ENCODE results near the gene BET1L. TPM values are rescaled to one million over a fixed set of nuclear protein-coding genes. Genes with fewer than 3 reads are reported as not detected.

BET1L gene
- total and polyA plus RNA-seq, 2 donors (not counting 1 experiment from before 2014, with no cell fraction given): 21.1 to 70.2 TPM

- Histone ChIP-seq H3K9me3 (ENCODE audit: control insufficient read depth, insufficient read depth, low read depth, low read length) (no peaks in the 10 kb centered on the region), H3K36me3 (ENCODE audit: control insufficient read depth, insufficient read depth, low read length) (peaks cover 17% of the 10 kb centered on the region), H3K4me1 (ENCODE audit: control insufficient read depth, extremely low read depth, insufficient read depth, low read length) (peaks cover 10% of the 10 kb centered on the region), H3K27me3 (ENCODE audit: control insufficient read depth, insufficient read depth, low read length) (no peaks in the 10 kb centered on the region), H2AFZ (ENCODE audit: low read length) (no peak overlapping the region), H4K20me1 (ENCODE audit: control insufficient read depth, extremely low read depth, insufficient read depth, low read length) (no peaks in the 10 kb centered on the region), H3K9ac (ENCODE audit: insufficient read depth, low read length) (no peak overlapping the region), H3K4me3 (replicated peaks in 1 of 4; ENCODE audit: control extremely low read depth in 1 of 4, insufficient read depth in 1 of 4, low read depth in 3 of 4, low read length in 4 of 4) (no peak overlapping the region), H3K27ac (ENCODE audit: insufficient read depth, low read length) (no peak overlapping the region), H3K4me2 (ENCODE audit: extremely low read depth, insufficient read depth, low read length) (no peak overlapping the region), H3K79me2 (ENCODE audit: control insufficient read depth, insufficient read depth, low read length) (no peaks in the 10 kb centered on the region)
- no peak for DNase-seq (ENCODE audit: low read depth in 2 of 2)
- TF ChIP-seq, protein P1, sequence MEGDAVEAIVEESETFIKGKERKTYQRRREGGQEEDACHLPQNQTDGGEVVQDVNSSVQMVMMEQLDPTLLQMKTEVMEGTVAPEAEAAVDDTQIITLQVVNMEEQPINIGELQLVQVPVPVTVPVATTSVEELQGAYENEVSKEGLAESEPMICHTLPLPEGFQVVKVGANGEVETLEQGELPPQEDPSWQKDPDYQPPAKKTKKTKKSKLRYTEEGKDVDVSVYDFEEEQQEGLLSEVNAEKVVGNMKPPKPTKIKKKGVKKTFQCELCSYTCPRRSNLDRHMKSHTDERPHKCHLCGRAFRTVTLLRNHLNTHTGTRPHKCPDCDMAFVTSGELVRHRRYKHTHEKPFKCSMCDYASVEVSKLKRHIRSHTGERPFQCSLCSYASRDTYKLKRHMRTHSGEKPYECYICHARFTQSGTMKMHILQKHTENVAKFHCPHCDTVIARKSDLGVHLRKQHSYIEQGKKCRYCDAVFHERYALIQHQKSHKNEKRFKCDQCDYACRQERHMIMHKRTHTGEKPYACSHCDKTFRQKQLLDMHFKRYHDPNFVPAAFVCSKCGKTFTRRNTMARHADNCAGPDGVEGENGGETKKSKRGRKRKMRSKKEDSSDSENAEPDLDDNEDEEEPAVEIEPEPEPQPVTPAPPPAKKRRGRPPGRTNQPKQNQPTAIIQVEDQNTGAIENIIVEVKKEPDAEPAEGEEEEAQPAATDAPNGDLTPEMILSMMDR (conservative IDR thresholded peaks at IDR 0.05 in 1 of 2, IDR thresholded peaks at IDR 0.05 in 1 of 2; ENCODE audit: low read depth in 1 of 2, low read length in 2 of 2): no peak
- TF ChIP-seq EZH2 (IDR thresholded peaks at IDR 0.05; ENCODE audit: low read length, missing control alignments): no peak
Measured at GRCh38 chr11:218815-219593, 11.8 kb upstream of the BET1L start.

- Histone ChIP-seq H3K79me2 (ENCODE audit: control insufficient read depth, insufficient read depth, low read length) (no peaks in the 10 kb centered on the region), H3K4me1 (ENCODE audit: control insufficient read depth, extremely low read depth, insufficient read depth, low read length) (peaks cover 3% of the 10 kb centered on the region), H3K4me3 (replicated peaks in 1 of 4; ENCODE audit: control extremely low read depth in 1 of 4, insufficient read depth in 1 of 4, low read depth in 3 of 4, low read length in 4 of 4) (no peak overlapping the region), H4K20me1 (ENCODE audit: control insufficient read depth, extremely low read depth, insufficient read depth, low read length) (no peaks in the 10 kb centered on the region), H2AFZ (ENCODE audit: low read length) (no peak overlapping the region), H3K36me3 (ENCODE audit: control insufficient read depth, insufficient read depth, low read length) (peaks cover 21% of the 10 kb centered on the region), H3K9me3 (ENCODE audit: control insufficient read depth, insufficient read depth, low read depth, low read length) (no peaks in the 10 kb centered on the region), H3K4me2 (ENCODE audit: extremely low read depth, insufficient read depth, low read length) (no peak overlapping the region), H3K27ac (ENCODE audit: insufficient read depth, low read length) (no peak overlapping the region), H3K9ac (ENCODE audit: insufficient read depth, low read length) (no peak overlapping the region), H3K27me3 (ENCODE audit: control insufficient read depth, insufficient read depth, low read length) (no peaks in the 10 kb centered on the region)
- no peak for DNase-seq (ENCODE audit: low read depth in 2 of 2)
- no peak for TF ChIP-seq EZH2 (IDR thresholded peaks at IDR 0.05; ENCODE audit: low read length, missing control alignments)
Measured at GRCh38 chr11:217704-218103, 10.5 kb upstream of the BET1L start.

DNA sequence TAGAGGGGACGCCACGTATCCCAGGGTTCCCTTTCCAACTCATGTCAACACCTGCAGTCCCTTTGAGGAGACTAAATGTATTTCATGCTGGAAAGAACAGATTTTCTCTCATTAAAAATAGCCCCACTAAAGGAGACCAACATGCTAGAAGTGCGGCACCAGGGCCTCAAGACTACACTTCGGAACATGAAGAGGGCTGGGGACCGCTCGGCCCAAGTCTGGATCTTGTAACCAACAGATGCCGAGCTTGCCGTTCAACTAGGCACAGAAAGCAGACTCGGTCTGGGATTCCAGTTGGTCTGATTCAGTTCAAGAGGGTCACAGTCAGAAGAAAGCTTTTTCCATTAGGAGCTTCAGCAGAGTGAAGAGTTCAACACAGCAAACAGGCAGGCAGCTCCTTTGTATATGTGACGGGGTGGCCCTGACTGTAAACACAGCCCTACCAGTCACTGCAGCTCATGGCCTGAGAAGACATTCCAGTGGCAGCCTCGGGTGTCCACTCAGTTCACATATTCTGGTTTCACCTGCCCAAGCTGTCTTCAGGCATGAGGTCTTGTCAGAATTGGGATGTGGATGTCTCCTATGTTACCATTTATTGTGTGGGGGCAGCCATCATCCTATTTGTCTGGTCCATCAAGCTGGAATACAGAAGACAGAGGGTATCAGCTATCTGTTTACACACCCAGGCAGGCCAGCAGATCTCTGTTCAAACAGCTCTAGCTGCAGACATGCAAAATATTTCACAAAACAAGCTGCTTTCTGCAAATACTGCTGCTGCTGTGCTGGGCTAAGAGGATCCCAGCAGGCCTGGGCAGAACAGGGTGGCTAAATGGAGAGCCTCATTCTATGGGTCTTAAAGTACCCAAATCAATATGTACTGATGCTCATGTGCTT is 9.1 kb upstream of the BET1L start:
- no peak overlapping the region for H3K4me2 ChIP-seq (ENCODE audit: extremely low read depth, insufficient read depth, low read length)
- no peaks in the 10 kb centered on the region for H3K27me3 ChIP-seq (ENCODE audit: control insufficient read depth, insufficient read depth, low read length)
- peaks cover 29% of the 10 kb centered on the region for H3K36me3 ChIP-seq (ENCODE audit: control insufficient read depth, insufficient read depth, low read length)
- no peak overlapping the region for H2AFZ ChIP-seq (ENCODE audit: low read length)
- no peak overlapping the region for H3K4me3 ChIP-seq (replicated peaks in 1 of 4; ENCODE audit: control extremely low read depth in 1 of 4, insufficient read depth in 1 of 4, low read depth in 3 of 4, low read length in 4 of 4)
- no peak overlapping the region for H3K27ac ChIP-seq (ENCODE audit: insufficient read depth, low read length)
- H3K4me1 ChIP-seq (ENCODE audit: control insufficient read depth, extremely low read depth, insufficient read depth, low read length): no peaks in the 10 kb centered on the region
- no peak for DNase-seq (ENCODE audit: low read depth in 2 of 2)
- no peaks in the 10 kb centered on the region for H4K20me1 ChIP-seq (ENCODE audit: control insufficient read depth, extremely low read depth, insufficient read depth, low read length)
- H3K79me2 ChIP-seq (ENCODE audit: control insufficient read depth, insufficient read depth, low read length): peaks cover 9% of the 10 kb centered on the region
- TF ChIP-seq, protein P1 (conservative IDR thresholded peaks at IDR 0.05 in 1 of 2, IDR thresholded peaks at IDR 0.05 in 1 of 2; ENCODE audit: low read depth in 1 of 2, low read length in 2 of 2): no peak
- no peak for TF ChIP-seq EZH2 (IDR thresholded peaks at IDR 0.05; ENCODE audit: low read length, missing control alignments)
- no peaks in the 10 kb centered on the region for H3K9me3 ChIP-seq (ENCODE audit: control insufficient read depth, insufficient read depth, low read depth, low read length)
- no peak overlapping the region for H3K9ac ChIP-seq (ENCODE audit: insufficient read depth, low read length)

Data from fibroblast of lung (primary cell).